Activated naive CD4-positive, alpha-beta T cell treated with Interleukin-2 at 50 U/mL for 16 hours (primary cell): ENCODE measurements around the gene RHBDL1.

Experiments
- DNase-seq: peaks from one replicate; pipeline ENCODE4 v3.0.0-alpha.2; 2020

RHBDL1 gene

GRCh38 chr16:721765-722540 lies 46.5 kb downstream of the RHBDL1 start:
- no peak for DNase-seq

- DNase-seq: no peak
Measured at GRCh38 chr16:722835-723633, 47.6 kb downstream of the RHBDL1 start.

- DNase-seq: no peak
Measured at GRCh38 chr16:723695-724094, 48.2 kb downstream of the RHBDL1 start.

- no peak for DNase-seq
Measured at GRCh38 chr16:724188-725040, 48.9 kb downstream of the RHBDL1 start.

GRCh38 chr16:725041-725376 lies 49.5 kb downstream of the RHBDL1 start:
- no peak for DNase-seq

GRCh38 chr16:725463-726187 lies 50.2 kb downstream of the RHBDL1 start:
- DNase-seq: no peak

GRCh38 chr16:726188-726437 lies 50.6 kb downstream of the RHBDL1 start:
- DNase-seq: no peak

GRCh38 chr16:726438-727290 lies 51.2 kb downstream of the RHBDL1 start, which contains the start of the genes CCDC78 and HAGHL:
Gene CCDC78, minus strand, starts transcription at chr16:726443. Its CDS starts 76 bp downstream, at chr16:726367.
Gene HAGHL, plus strand, starts transcription at chr16:727106. Its CDS starts 404 bp downstream, at chr16:727510.
- peak; percentile 61 for DNase-seq

- DNase-seq: no peak
Measured at GRCh38 chr16:727291-727977, 52.0 kb downstream of the RHBDL1 start.
